Germinal center (tissue), 1 donor: ENCODE measurements around the gene TRAF3IP3.

Source experiments
- DNase-seq: peaks from one replicate; pipeline ENCODE4 v3.0.0; 2012; ENCODE audit warnings: mixed read lengths, low spot score

TRAF3IP3 gene

GRCh38 chr1:209755926-209756614 is at the start of gene TRAF3IP3:
TRAF3IP3 (plus strand) TSS chr1:209756053; CDS start chr1:209760040, 3,987 bp downstream.
- peak; percentile 78 for DNase-seq

- DNase-seq: no peak
Measured at GRCh38 chr1:209706622-209707021, 49.2 kb upstream of the TRAF3IP3 start.

GRCh38 chr1:209707308-209707707 is 48.5 kb upstream of the TRAF3IP3 start:
- no peak for DNase-seq

- DNase-seq: no peak
Measured at GRCh38 chr1:209708297-209708696, 47.6 kb upstream of the TRAF3IP3 start.

GRCh38 chr1:209710093-209710492 is 45.8 kb upstream of the TRAF3IP3 start:
- DNase-seq: no peak

- DNase-seq: no peak
Measured at GRCh38 chr1:209710847-209711246, 45.0 kb upstream of the TRAF3IP3 start.

GRCh38 chr1:209714338-209714737 is 41.5 kb upstream of the TRAF3IP3 start:
- DNase-seq: no peak

GRCh38 chr1:209715314-209715713 is 40.5 kb upstream of the TRAF3IP3 start:
- DNase-seq: no peak

- no peak for DNase-seq
Measured at GRCh38 chr1:209717818-209718217, 38.0 kb upstream of the TRAF3IP3 start.

- DNase-seq: no peak
Measured at GRCh38 chr1:209720326-209720725, 35.5 kb upstream of the TRAF3IP3 start.

GRCh38 chr1:209720826-209721225 is 35.0 kb upstream of the TRAF3IP3 start:
- DNase-seq: no peak

GRCh38 chr1:209721323-209721722 is 34.5 kb upstream of the TRAF3IP3 start:
- no peak for DNase-seq

- DNase-seq: no peak
Measured at GRCh38 chr1:209723265-209723664, 32.6 kb upstream of the TRAF3IP3 start.

- no peak for DNase-seq
Measured at GRCh38 chr1:209723756-209724693, 31.8 kb upstream of the TRAF3IP3 start.

GRCh38 chr1:209727286-209727685 is 28.6 kb upstream of the TRAF3IP3 start:
- no peak for DNase-seq

- no peak for DNase-seq
Measured at GRCh38 chr1:209727785-209728184, 28.1 kb upstream of the TRAF3IP3 start.

- DNase-seq: no peak
Measured at GRCh38 chr1:209728466-209728865, 27.4 kb upstream of the TRAF3IP3 start.

GRCh38 chr1:209729436-209729835 is 26.4 kb upstream of the TRAF3IP3 start:
- DNase-seq: no peak

GRCh38 chr1:209732725-209733124 is 23.1 kb upstream of the TRAF3IP3 start:
- no peak for DNase-seq

- no peak for DNase-seq
Measured at GRCh38 chr1:209733409-209734192, 22.3 kb upstream of the TRAF3IP3 start.

GRCh38 chr1:209736490-209737117 is 19.2 kb upstream of the TRAF3IP3 start:
- no peak for DNase-seq

- DNase-seq: no peak
Measured at GRCh38 chr1:209737118-209737505, 18.7 kb upstream of the TRAF3IP3 start.
